Common myeloid progenitor, CD34-positive (primary cell): ENCODE measurements around the gene NSG1.

Source experiments
- CTCF ChIA-PET: fragments of 350-600 bp; sonication (Branson Sonifier 250); formaldehyde crosslinking; loops from one replicate; lab custom pipeline; 2021; ENCODE audit warnings: antibody characterized with exemption; lab: Charles Lee
- POLR2A ChIA-PET: fragments of 350-600 bp; sonication (Branson Sonifier 250); formaldehyde crosslinking; loops from one replicate; lab custom pipeline; 2021; ENCODE audit warnings: antibody characterized with exemption; lab: Charles Lee
- DNase-seq, 3 donors: peaks; one replicate each; pipeline versions ENCODE4 v3.0.0 to v3.0.0-alpha.2; 2013
- H3K27ac ChIP-seq, 2 experiments: 1 replicate in 1 of 2; 2 replicates in 1 of 2; pipeline ENCODE4 v1.7.0; 2013; ENCODE audit warnings: inconsistent platforms in 2 of 2, low read length in 2 of 2, mild to moderate bottlenecking in 2 of 2, low read depth in 1 of 2, moderate library complexity in 1 of 2; ENCODE audit not compliant: severe bottlenecking in 2 of 2, insufficient read depth in 1 of 2, poor library complexity in 1 of 2
- H3K27me3 ChIP-seq, 5 experiments: replicated peaks in 2 of 5; 1 replicate in 3 of 5; 2 replicates in 2 of 5; pipeline versions ENCODE4 v1.6.1 to v1.7.0; 2013; ENCODE audit warnings: low read length in 4 of 5, mild to moderate bottlenecking in 2 of 5, moderate library complexity in 2 of 5, inconsistent platforms in 1 of 5; ENCODE audit not compliant: insufficient read depth in 5 of 5, control insufficient read depth in 4 of 5
- H3K36me3 ChIP-seq, 4 experiments: 1 replicate in 2 of 4; 2 replicates in 2 of 4; pipeline versions ENCODE4 v1.6.1 to v1.7.0; 2013; ENCODE audit warnings: low read length in 3 of 4, control low read depth in 1 of 4, mild to moderate bottlenecking in 1 of 4; ENCODE audit not compliant: control insufficient read depth in 4 of 4, insufficient read depth in 4 of 4
- H3K4me1 ChIP-seq, 4 experiments: 1 replicate in 3 of 4; 2 replicates in 1 of 4; pipeline versions ENCODE4 v1.6.1 to v1.7.1; 2013; ENCODE audit warnings: low read length in 3 of 4, mild to moderate bottlenecking in 3 of 4, control low read depth in 1 of 4, inconsistent platforms in 1 of 4, moderate library complexity in 1 of 4; ENCODE audit not compliant: control insufficient read depth in 4 of 4, insufficient read depth in 4 of 4; ENCODE audit errors: control extremely low read depth in 1 of 4
- H3K4me3 ChIP-seq, 7 experiments: 1 replicate in 4 of 7; 2 replicates in 3 of 7; pipeline versions ENCODE4 v1.5.1 to v1.7.0; 2013; ENCODE audit warnings: mild to moderate bottlenecking in 7 of 7, low read length in 6 of 7, moderate library complexity in 6 of 7, inconsistent platforms in 2 of 7, low read depth in 2 of 7, control low read depth in 1 of 7; ENCODE audit not compliant: insufficient read depth in 4 of 7, control insufficient read depth in 1 of 7; ENCODE audit errors: extremely low read depth in 1 of 7
- H3K9me3 ChIP-seq, 5 experiments: 1 replicate in 4 of 5; 2 replicates in 1 of 5; pipeline versions ENCODE4 v1.6.1 to v1.7.1; 2013; ENCODE audit warnings: low read length in 4 of 5, mild to moderate bottlenecking in 2 of 5, inconsistent platforms in 1 of 5, low read depth in 1 of 5, moderate library complexity in 1 of 5; ENCODE audit not compliant: control insufficient read depth in 4 of 5, insufficient read depth in 2 of 5; ENCODE audit errors: control extremely low read depth in 1 of 5
- WGBS: methylation state at CpG from one replicate; pipeline ENCODE4 v1.1.5; 2013; ENCODE audit not compliant: insufficient coverage; 5-methylcytosine and 5-hydroxymethylcytosine counted together

The NSG1 gene

GRCh38 chr4:4395849-4396627 is 9.1 kb downstream of the NSG1 start:
- H3K27ac ChIP-seq: no peak overlapping the region
- peak in 2 of 3 donors; percentile 25 to 51 for DNase-seq
- H3K36me3 ChIP-seq: no peaks in the 10 kb centered on the region
- H3K9me3 ChIP-seq: peaks cover 0 to 7% (median 0%) of the 10 kb centered on the region in 5 experiments
- WGBS: 28% methylated on average over 23 of the region's 26 CpGs
- POLR2A ChIA-PET: no interaction called here
- peaks cover 0 to 5% (median 1%) of the 10 kb centered on the region in 4 experiments for H3K4me1 ChIP-seq
- no peak overlapping the region for H3K4me3 ChIP-seq
- CTCF ChIA-PET: interaction anchor here (1.1 kb wide), 2 partner anchors 29 to 34 kb away, joined by 3 read pairs; no protein-coding TSS in a partner anchor
- H3K27me3 ChIP-seq: peaks cover 0 to 77% (median 12%) of the 10 kb centered on the region in 5 experiments

GRCh38 chr4:4396628-4397440 is 9.9 kb downstream of the NSG1 start:
- peak in 1 of 3 donors; percentile 21 for DNase-seq
- Histone ChIP-seq H3K27ac (no peak overlapping the region), H3K4me1 (peaks cover 0 to 5% (median 1%) of the 10 kb centered on the region in 4 experiments), H3K4me3 (no peak overlapping the region), H3K9me3 (peaks cover 0 to 7% (median 0%) of the 10 kb centered on the region in 5 experiments), H3K27me3 (peaks cover 0 to 76% (median 12%) of the 10 kb centered on the region in 5 experiments), H3K36me3 (no peaks in the 10 kb centered on the region)
- POLR2A ChIA-PET: no interaction called here
- CTCF ChIA-PET: interaction anchor here (1.1 kb wide), 1 partner anchor 28 kb away, joined by 3 read pairs; no protein-coding TSS in a partner anchor
- 69% methylated on average over 2 of the region's 19 CpGs for WGBS

- DNase-seq: no peak
- 94% methylated on average over 10 of the region's 13 CpGs for WGBS
- H3K36me3 ChIP-seq: no peaks in the 10 kb centered on the region
- no peak overlapping the region for H3K27ac ChIP-seq
- no peak overlapping the region for H3K4me3 ChIP-seq
- H3K4me1 ChIP-seq: peaks cover 0 to 5% (median 1%) of the 10 kb centered on the region in 4 experiments
- ChIA-PET POLR2A (no interaction called here), CTCF (no interaction called here)
- peaks cover 0 to 70% (median 12%) of the 10 kb centered on the region in 5 experiments for H3K27me3 ChIP-seq
- H3K9me3 ChIP-seq: peaks cover 0 to 7% (median 0%) of the 10 kb centered on the region in 5 experiments
Observed at GRCh38 chr4:4397441-4397819, 10.5 kb downstream of the NSG1 start.

- Histone ChIP-seq H3K27ac (no peak overlapping the region), H3K4me1 (peaks cover 0 to 5% (median 1%) of the 10 kb centered on the region in 4 experiments), H3K4me3 (no peak overlapping the region), H3K27me3 (peaks cover 0 to 67% (median 12%) of the 10 kb centered on the region in 5 experiments), H3K9me3 (peaks cover 0 to 7% (median 0%) of the 10 kb centered on the region in 5 experiments), H3K36me3 (no peaks in the 10 kb centered on the region)
- no peak for DNase-seq
- ChIA-PET POLR2A (no interaction called here), CTCF (no interaction called here)
- 0% methylated on average over 1 of the region's 4 CpGs for WGBS
Observed at GRCh38 chr4:4398430-4398829, 11.5 kb downstream of the NSG1 start.

- Histone ChIP-seq H3K27ac (no peak overlapping the region), H3K27me3 (peaks cover 0 to 54% (median 8%) of the 10 kb centered on the region in 5 experiments), H3K4me1 (peaks cover 0 to 4% (median 1%) of the 10 kb centered on the region in 4 experiments), H3K36me3 (no peaks in the 10 kb centered on the region), H3K9me3 (peaks cover 0 to 7% (median 0%) of the 10 kb centered on the region in 5 experiments), H3K4me3 (no peak overlapping the region)
- POLR2A ChIA-PET: no interaction called here
- no peak for DNase-seq
- CTCF ChIA-PET: no interaction called here
- WGBS: 81% methylated on average over 7 of the region's 7 CpGs
Observed at GRCh38 chr4:4401036-4401435, 14.1 kb downstream of the NSG1 start.

- WGBS: 80% methylated on average over 6 of the region's 13 CpGs
- H3K27me3 ChIP-seq: peaks cover 0 to 38% (median 4%) of the 10 kb centered on the region in 5 experiments
- peaks cover 0 to 7% (median 0%) of the 10 kb centered on the region in 5 experiments for H3K9me3 ChIP-seq
- DNase-seq: no peak
- ChIA-PET CTCF (no interaction called here), POLR2A (no interaction called here)
- no peak overlapping the region for H3K4me3 ChIP-seq
- H3K4me1 ChIP-seq: no peaks in the 10 kb centered on the region
- no peak overlapping the region for H3K27ac ChIP-seq
- H3K36me3 ChIP-seq: no peaks in the 10 kb centered on the region
Observed at GRCh38 chr4:4402966-4403365, 16.1 kb downstream of the NSG1 start.
